Kidney epithelial cell (primary cell): Measurements from ENCODE around the gene RAD50. TPM values are rescaled to one million over a fixed set of nuclear protein-coding genes. Genes with fewer than 3 reads are reported as not detected.

ENCODE experiments used
- DNase-seq: peaks from one replicate; pipeline ENCODE4 v3.0.0-alpha.2; 2010; ENCODE audit warnings: low read depth
- H3K27me3 ChIP-seq: 2 replicates; pipeline ENCODE4 v1.6.0; 2011; ENCODE audit warnings: low read length; ENCODE audit not compliant: control insufficient read depth, insufficient read depth
- H3K36me3 ChIP-seq: 2 replicates; pipeline ENCODE4 v1.5.1; 2011; ENCODE audit warnings: low read length; ENCODE audit not compliant: control insufficient read depth, insufficient read depth
- H3K4me3 ChIP-seq: 2 replicates; pipeline ENCODE4 v1.5.1; 2011; ENCODE audit warnings: low read depth, mild to moderate bottlenecking, control low read depth, low read length
- CTCF ChIP-seq: IDR thresholded peaks from 2 replicates; pipeline ENCODE4 v1.5.1; 2011; ENCODE audit warnings: mild to moderate bottlenecking, moderate library complexity, low read length, control low read depth, inconsistent platforms; ENCODE audit not compliant: insufficient read depth, poor library complexity, severe bottlenecking
- total RNA-seq: library from RNA; depleted of rRNA; stranded (reverse); fragments of >200 nt; gene quantifications from 2 replicates; pipeline ENCODE4 v1.2.3, GENCODE V29; 2015

The RAD50 gene
- total RNA-seq, 1 donor from 2014 or later = 35.1 TPM

GRCh38 chr5:132677682-132678400 lies 121.1 kb downstream of the RAD50 start:
- no peak for DNase-seq
- TF ChIP-seq CTCF = no peak
- no peaks in the 10 kb centered on the region for H3K27me3 ChIP-seq
- no peak overlapping the region for H3K4me3 ChIP-seq
- no peaks in the 10 kb centered on the region for H3K36me3 ChIP-seq

DNA sequence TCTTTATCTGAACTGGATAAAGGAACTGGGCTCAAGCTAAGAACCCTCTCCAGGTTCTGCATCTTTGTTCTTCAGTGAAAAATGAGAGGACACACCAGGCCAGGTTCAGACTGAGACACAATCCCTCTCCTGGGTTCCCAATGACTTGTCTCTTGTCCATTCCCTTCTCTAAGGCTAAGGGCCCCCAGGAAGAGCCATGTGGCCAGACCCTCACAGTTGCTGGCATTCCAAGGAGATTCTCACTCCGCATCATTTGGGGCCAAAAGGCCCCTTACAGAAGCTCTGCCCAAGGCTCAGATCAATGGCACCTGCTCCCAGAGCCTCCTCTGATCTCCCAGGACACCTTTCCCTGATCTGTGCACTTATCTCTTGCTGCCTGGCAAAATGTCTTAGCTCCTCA lies 122.0 kb downstream of the RAD50 start:
- no peak for TF ChIP-seq CTCF
- no peaks in the 10 kb centered on the region for H3K36me3 ChIP-seq
- DNase-seq = no peak
- no peaks in the 10 kb centered on the region for H3K27me3 ChIP-seq
- H3K4me3 ChIP-seq = no peak overlapping the region

- Histone ChIP-seq H3K36me3 (no peaks in the 10 kb centered on the region), H3K27me3 (no peaks in the 10 kb centered on the region)
- TF ChIP-seq CTCF = no peak
Observed at GRCh38 chr5:132679166-132679565, 122.4 kb downstream of the RAD50 start.

GRCh38 chr5:132679717-132680380 lies 123.1 kb downstream of the RAD50 start:
- Histone ChIP-seq H3K4me3 (no peak overlapping the region), H3K36me3 (no peaks in the 10 kb centered on the region), H3K27me3 (no peaks in the 10 kb centered on the region)
- no peak for TF ChIP-seq CTCF
- DNase-seq = no peak

More at GRCh38 chr5:132679166-132679565, 122.4 kb downstream of the RAD50 start:
- no peak for DNase-seq
- H3K4me3 ChIP-seq = no peak overlapping the region

DNA sequence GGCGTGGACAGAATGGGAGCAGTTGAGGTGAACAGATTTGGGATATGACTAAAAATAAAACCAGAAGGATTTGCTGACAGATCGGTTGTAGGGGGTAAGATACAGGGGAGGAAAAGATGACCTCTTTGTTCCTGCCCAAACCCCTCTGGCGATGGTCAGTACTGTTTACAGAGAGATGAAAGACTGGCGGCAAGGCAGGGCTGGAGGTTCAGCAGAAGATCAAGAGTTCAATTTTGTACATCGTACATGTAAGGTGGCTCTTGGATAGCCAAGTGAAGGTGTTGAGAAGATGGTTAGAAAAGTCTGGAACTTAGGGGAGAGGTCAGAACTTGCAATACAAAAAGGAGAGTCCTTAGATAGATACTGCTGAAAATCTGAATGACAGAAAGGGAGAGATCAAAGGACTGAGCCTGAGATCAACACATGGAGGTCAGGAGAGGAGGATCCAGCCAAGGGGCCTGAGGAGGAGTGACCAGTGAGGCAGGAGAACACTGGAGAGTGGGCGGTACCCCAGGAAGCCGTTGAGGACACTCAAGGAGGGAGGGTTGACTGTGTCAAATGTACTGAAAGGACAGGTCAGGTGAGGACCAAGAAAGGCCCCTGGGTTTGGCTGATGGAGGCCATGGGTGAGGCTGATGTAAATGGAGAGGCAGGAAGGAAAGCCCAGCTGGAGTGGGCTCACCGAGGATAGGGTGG lies 124.2 kb downstream of the RAD50 start:
- TF ChIP-seq CTCF = no peak
- Histone ChIP-seq H3K27me3 (no peaks in the 10 kb centered on the region), H3K4me3 (no peak overlapping the region), H3K36me3 (no peaks in the 10 kb centered on the region)
- no peak for DNase-seq
